ENCODE results near the gene LRPPRC.
A peak's percentile ranks its signal among the peaks of the same experiment; 100 is the strongest.

LRPPRC gene

DNA sequence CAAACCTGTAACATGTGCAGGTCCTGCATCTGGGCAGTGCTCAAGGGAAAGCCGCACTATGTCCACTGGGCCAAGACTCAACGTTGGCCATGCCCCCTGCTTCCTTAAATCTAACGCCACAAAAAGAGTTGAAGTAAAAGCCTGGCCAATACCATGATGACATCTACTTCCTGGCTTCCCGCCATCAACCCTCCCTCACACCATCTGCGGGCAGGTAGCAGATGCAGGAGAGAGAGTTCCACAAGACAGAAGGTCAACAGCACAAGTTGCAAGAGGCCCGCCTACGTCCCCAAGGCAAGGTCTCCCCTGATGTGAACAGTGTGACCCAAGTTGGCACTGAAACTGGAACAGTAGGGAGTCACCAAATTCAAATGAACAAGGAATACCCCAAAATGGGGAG, 108.6 kb downstream of the LRPPRC start:
- no peak overlapping the region for H3K27ac ChIP-seq (replicated peaks)
- peak in 1 of 2 experiments; percentile 39 for DNase-seq (ENCODE audit: low read depth in 1 of 2, low spot score in 1 of 2)
- no peaks in the 10 kb centered on the region for H3K27me3 ChIP-seq (ENCODE audit: insufficient read depth, poor library complexity, severe bottlenecking)
- no peak for TF ChIP-seq GABPA (IDR thresholded peaks at IDR 0.05; ENCODE audit: low read depth)
- TF ChIP-seq, protein P1, sequence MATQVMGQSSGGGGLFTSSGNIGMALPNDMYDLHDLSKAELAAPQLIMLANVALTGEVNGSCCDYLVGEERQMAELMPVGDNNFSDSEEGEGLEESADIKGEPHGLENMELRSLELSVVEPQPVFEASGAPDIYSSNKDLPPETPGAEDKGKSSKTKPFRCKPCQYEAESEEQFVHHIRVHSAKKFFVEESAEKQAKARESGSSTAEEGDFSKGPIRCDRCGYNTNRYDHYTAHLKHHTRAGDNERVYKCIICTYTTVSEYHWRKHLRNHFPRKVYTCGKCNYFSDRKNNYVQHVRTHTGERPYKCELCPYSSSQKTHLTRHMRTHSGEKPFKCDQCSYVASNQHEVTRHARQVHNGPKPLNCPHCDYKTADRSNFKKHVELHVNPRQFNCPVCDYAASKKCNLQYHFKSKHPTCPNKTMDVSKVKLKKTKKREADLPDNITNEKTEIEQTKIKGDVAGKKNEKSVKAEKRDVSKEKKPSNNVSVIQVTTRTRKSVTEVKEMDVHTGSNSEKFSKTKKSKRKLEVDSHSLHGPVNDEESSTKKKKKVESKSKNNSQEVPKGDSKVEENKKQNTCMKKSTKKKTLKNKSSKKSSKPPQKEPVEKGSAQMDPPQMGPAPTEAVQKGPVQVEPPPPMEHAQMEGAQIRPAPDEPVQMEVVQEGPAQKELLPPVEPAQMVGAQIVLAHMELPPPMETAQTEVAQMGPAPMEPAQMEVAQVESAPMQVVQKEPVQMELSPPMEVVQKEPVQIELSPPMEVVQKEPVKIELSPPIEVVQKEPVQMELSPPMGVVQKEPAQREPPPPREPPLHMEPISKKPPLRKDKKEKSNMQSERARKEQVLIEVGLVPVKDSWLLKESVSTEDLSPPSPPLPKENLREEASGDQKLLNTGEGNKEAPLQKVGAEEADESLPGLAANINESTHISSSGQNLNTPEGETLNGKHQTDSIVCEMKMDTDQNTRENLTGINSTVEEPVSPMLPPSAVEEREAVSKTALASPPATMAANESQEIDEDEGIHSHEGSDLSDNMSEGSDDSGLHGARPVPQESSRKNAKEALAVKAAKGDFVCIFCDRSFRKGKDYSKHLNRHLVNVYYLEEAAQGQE (IDR thresholded peaks at IDR 0.05; ENCODE audit: insufficient replicate concordance, low read depth), result no peak
- no peak for TF ChIP-seq SPI1 (IDR thresholded peaks at IDR 0.05; ENCODE audit: borderline replicate concordance, low read depth)
- TF ChIP-seq, protein P2, sequence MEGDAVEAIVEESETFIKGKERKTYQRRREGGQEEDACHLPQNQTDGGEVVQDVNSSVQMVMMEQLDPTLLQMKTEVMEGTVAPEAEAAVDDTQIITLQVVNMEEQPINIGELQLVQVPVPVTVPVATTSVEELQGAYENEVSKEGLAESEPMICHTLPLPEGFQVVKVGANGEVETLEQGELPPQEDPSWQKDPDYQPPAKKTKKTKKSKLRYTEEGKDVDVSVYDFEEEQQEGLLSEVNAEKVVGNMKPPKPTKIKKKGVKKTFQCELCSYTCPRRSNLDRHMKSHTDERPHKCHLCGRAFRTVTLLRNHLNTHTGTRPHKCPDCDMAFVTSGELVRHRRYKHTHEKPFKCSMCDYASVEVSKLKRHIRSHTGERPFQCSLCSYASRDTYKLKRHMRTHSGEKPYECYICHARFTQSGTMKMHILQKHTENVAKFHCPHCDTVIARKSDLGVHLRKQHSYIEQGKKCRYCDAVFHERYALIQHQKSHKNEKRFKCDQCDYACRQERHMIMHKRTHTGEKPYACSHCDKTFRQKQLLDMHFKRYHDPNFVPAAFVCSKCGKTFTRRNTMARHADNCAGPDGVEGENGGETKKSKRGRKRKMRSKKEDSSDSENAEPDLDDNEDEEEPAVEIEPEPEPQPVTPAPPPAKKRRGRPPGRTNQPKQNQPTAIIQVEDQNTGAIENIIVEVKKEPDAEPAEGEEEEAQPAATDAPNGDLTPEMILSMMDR (IDR thresholded peaks at IDR 0.05; ENCODE audit: insufficient read depth, low read length), result no peak
- TF ChIP-seq POLR2AphosphoS5 (IDR thresholded peaks at IDR 0.05; ENCODE audit: low read depth), result no peak; the same call in 1 of the 2 replicates
- H3K4me3 ChIP-seq (replicated peaks; ENCODE audit: insufficient read depth, low read length), result no peak overlapping the region

DNA sequence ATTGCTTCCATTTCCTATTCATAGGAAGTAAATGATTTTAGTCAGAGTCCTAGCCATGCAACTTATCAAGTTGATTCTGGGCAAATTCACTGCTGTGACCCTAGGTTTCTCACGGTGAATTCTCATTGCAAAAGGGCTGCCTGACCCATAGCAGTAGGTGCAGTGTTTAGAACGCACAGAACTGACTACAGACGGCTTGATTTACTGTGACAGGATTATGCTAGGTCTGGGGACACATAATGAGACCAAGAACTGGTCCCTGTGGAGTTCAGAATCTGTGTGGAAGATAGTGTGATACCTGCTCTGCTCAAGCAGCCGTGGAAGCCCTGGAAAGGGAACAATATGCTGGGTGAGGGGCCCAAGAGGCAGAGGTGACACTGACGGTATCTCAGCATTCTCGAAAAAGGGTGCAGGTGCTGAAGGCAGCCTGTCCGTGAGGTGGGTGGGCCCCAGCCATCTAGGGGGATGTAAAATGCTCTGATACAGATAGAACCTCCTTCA, 110.6 kb downstream of the LRPPRC start:
- Histone ChIP-seq H3K27ac (replicated peaks) (no peak overlapping the region), H3K27me3 (ENCODE audit: insufficient read depth, poor library complexity, severe bottlenecking) (no peaks in the 10 kb centered on the region), H3K4me3 (replicated peaks; ENCODE audit: insufficient read depth, low read length) (no peak overlapping the region)
- TF ChIP-seq SPI1 (IDR thresholded peaks at IDR 0.05; ENCODE audit: borderline replicate concordance, low read depth) (no peak), POLR2AphosphoS5 (IDR thresholded peaks at IDR 0.05; ENCODE audit: low read depth) (0 out of 2 replicates have a peak, but pooled peaks have one; percentile 22), GABPA (IDR thresholded peaks at IDR 0.05; ENCODE audit: low read depth) (no peak)
- TF ChIP-seq, protein P2 (IDR thresholded peaks at IDR 0.05; ENCODE audit: insufficient read depth, low read length), result no peak
- TF ChIP-seq, protein P1 (IDR thresholded peaks at IDR 0.05; ENCODE audit: insufficient replicate concordance, low read depth), result no peak
- no peak for DNase-seq (ENCODE audit: low read depth in 1 of 2, low spot score in 1 of 2)

DNA sequence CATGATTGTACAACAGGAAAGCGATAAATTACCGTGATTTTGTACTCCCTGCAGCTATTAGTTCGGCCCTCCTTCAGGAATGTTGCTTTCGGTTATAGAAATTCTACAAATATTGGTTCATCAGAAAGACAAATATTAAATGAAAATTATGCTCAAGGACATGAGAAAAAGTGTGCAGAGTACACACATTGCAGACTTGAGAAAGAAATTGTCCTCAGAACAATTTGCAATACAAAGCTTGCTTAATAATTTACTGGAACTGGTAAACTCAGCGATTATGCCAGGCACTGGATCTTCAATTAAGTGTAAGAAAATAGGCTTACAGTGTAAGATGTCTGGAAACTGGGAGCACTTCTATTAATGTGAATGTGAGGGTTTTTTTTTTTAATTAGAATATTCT, 111.1 kb downstream of the LRPPRC start:
- no peak for DNase-seq (ENCODE audit: low read depth in 1 of 2, low spot score in 1 of 2)
- TF ChIP-seq SPI1 (IDR thresholded peaks at IDR 0.05; ENCODE audit: borderline replicate concordance, low read depth) (no peak), GABPA (IDR thresholded peaks at IDR 0.05; ENCODE audit: low read depth) (no peak), POLR2AphosphoS5 (IDR thresholded peaks at IDR 0.05; ENCODE audit: low read depth) (no peak)
- TF ChIP-seq, protein P1 (IDR thresholded peaks at IDR 0.05; ENCODE audit: insufficient replicate concordance, low read depth), result no peak
- TF ChIP-seq, protein P2 (IDR thresholded peaks at IDR 0.05; ENCODE audit: insufficient read depth, low read length), result no peak
- Histone ChIP-seq H3K4me3 (replicated peaks; ENCODE audit: insufficient read depth, low read length) (no peak overlapping the region), H3K27ac (replicated peaks) (no peak overlapping the region), H3K27me3 (ENCODE audit: insufficient read depth, poor library complexity, severe bottlenecking) (no peaks in the 10 kb centered on the region)
